Globus pallidus (tissue), 1 donor: Measurements from ENCODE around the gene CDYL.

Source experiments
- DNase-seq: peaks from one replicate; pipeline ENCODE4 v3.0.0-alpha.2; 2015; ENCODE audit warnings: low spot score

The CDYL gene, protein sequence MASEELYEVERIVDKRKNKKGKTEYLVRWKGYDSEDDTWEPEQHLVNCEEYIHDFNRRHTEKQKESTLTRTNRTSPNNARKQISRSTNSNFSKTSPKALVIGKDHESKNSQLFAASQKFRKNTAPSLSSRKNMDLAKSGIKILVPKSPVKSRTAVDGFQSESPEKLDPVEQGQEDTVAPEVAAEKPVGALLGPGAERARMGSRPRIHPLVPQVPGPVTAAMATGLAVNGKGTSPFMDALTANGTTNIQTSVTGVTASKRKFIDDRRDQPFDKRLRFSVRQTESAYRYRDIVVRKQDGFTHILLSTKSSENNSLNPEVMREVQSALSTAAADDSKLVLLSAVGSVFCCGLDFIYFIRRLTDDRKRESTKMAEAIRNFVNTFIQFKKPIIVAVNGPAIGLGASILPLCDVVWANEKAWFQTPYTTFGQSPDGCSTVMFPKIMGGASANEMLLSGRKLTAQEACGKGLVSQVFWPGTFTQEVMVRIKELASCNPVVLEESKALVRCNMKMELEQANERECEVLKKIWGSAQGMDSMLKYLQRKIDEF

DNA sequence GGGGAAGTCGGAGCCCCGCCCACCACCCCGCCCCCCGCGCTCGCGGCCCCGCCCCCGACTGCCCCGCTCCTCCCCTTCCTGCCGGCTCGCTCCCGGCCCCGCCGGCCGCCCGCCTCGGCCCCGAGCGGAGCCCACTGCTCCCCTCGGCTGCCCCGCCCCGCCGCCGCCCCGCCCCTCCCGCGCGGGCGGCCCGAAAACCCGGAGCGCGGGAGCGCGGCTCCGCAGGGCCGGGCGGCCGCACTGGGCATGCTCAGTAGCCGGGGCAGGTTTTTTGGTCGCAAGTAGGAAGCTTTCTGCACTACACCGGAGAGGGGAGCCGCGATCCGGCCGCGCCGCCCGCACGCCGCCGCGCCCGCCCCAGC lies at the start of gene CDYL:
TSS of gene CDYL (plus strand) at position 274 of the 362 bp plus-strand sequence. CDS start 380 bp downstream, outside the sequence.
- peak; percentile 85 for DNase-seq

DNA sequence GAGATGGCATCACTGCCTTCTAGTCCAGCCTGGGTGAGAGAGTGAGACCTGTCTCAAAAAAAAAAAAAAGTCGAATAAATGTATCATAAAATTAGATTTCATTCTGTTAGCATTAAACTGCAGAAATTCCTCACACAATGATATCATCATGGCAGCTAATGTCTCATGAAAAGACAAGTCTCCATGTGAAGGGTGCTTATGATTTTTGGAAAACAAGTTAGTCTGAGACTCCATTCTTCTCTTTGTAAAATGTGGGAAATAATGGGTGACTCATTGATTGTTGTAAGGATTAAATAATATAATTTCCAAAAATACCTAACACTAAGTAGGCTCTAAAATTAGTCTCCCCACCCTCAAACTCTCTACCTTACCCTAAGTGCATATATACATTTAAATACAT lies 49.6 kb upstream of the CDYL start:
- DNase-seq = no peak

DNA sequence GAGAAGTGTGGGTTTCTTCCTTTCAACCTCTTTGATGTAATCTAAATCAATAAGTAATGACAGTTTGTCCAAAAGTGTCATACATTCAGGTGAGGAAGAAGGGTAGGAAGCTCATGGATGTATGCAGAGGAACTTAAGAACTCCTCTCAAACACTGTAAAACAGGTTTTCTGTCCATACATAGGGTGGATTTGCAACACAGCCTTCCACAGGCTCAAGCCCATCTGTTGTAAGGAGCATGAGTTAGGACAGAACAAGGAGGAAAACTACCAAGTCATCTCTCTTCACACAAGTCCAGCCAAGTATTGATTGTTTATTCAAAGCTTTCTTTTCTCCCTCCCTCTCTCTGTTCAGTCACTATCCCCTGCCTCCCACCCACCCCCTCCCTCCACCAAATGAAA lies 49.0 kb upstream of the CDYL start:
- DNase-seq = no peak

DNA sequence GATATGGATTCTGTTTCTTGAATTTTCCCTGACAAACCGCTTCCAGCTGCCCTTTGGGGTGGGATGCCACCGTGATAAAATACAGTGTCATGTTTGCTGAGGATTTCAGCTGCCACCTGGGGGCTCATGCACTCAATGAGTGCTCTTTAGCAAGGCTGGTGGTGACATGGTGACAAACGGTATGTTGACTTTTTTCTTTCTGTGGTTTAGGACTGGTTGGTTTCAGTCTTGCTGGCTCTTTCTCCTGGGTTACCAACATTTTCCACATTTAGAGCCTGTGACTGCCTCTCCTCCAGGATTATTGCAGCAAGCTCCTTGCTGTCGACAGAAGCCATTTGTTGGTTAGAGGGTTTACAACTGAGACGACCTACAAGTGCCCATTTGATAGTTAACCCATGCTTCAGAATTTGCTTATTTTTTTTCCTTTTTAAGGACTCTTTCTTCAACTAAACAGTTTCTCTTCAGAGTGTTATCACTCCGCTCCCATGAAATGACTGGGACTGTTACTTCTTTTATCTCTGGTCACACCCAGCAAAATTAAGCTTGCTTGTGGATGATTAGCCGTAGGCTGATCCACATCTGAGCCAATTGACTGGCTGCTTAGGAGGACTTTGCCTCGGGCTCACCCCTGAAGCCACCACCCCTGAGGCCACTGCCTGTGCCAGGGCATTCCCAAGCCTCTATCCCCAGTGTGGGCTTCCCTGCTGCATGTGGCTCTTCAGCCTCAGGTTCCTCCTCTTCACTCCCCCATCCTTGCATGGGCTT lies 48.4 kb upstream of the CDYL start:
- no peak for DNase-seq

DNA sequence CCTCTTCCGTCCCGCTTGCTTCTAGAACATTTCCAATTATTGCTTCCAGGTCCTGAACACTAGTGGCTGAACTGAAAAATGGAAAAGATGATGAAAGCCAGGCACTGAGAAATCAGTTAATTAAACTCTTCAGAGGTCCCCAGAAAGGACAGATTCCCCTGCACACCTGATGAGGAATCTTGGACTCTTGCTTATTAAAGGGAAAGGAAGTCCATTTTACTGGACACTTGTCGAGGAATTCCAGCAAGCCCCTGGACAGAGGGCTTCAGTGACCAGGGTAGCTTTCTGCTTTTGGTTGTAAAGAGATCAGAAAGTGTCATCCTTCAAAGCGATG lies 47.8 kb upstream of the CDYL start:
- no peak for DNase-seq

DNA sequence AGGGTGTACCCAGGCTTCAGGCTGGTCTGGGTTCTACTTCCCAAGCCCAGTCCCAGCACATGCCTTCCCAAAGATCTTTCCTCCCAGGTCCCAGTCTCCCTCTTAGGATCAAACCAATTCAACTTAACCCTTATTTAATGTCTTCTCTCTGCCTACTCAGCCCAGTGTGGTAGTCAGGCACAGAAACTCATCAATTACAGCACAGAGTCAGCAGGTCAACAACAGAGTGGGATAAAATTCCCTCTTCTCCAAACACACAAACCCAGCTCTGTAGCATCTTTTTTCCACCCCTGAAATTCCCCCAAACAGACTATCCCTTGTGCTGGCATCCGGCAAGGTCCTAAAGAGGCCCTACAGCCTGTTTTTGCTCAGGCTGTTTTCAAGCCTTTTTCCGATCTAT lies 47.3 kb upstream of the CDYL start:
- no peak for DNase-seq

DNA sequence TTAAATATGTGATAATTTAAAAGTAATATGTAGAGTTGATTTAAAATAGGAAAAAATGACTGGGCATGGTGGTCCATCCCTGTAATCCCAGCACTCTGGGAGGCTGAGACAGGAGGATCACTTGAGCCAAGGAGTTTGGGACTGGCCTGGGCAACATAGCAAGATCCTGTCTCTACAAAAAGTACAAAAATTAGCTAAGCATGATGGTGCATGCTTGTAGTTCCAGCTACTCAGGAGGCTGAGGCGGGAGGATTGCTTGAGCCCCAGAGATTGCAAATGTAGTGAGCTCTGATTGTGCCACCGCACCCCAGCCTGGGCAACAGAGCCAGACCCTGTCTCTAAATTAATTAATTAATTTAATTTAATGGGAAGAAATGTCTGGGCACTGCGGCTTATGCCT lies 44.2 kb upstream of the CDYL start:
- no peak for DNase-seq

DNA sequence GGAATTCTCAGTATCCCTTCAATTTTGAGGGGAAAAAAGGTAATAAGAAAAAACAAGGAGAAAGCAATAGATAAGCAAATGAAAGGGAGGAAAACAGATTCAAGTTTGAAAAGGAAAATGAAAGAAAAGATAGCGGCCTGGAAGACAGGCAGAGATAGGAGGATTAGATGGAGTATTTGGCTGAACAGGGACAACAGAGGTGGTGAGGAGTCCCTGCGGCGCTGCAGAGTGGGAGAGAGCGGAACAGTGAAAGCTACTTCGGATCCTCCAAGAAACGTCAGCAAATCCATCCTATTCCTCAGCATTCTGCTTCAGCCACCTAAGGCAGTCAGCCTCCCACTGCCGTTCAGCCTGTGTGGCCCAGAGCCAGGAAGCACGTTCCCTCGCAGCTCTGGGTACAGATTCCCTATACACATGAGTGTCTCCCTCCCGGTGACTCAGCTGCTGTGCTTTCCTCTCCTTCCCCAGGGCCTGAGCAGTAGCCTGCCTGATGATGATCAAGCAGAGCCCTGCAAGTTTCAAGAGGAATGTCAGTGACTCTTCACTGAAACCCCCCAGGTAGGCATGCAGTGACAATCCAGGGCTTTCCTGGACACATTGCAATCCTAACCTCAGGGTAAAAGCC lies 43.4 kb upstream of the CDYL start:
- no peak for DNase-seq

DNA sequence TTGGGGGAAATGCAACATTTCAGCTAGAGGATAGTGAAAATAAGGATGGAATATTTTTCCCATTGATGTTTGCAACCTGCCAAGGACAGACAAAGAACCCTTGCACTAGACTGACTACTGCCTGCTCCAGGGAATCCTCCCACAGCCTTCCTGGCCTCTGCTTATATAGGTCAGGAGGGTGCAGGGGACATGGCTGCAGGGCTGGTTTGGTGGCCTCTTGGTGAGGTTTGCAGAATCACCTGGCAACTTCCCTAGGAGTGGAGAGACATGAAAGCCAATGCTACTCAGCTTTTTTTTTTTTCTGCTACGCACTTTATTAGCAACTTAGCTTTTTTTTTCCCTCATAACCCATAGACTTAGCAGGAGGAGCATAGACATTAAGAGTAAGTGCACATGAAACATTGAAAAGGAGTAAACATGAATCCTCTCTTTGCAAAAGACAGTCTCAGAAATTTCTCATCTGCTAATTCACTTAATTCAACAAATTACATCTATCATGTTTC lies 39.8 kb upstream of the CDYL start:
- no peak for DNase-seq

DNA sequence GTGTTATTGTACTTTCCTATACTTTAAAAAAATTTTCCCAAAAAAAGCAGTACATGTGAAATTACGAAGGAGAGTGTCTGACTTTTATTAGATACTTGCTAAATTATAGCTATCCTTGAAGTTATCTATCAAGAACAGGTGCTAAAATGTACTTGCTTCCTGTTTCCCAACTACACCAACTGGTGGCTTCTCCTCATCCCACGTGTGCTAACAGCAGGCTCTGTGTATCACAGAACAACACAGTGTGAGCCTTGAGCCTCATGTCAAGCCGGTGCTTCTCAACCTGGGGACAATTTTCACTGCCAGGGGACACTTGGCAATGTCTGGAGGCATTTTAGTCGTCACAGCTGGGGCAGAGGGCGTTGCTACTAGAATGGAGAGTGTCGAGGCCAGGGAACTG lies 36.2 kb upstream of the CDYL start:
- DNase-seq = no peak

DNA sequence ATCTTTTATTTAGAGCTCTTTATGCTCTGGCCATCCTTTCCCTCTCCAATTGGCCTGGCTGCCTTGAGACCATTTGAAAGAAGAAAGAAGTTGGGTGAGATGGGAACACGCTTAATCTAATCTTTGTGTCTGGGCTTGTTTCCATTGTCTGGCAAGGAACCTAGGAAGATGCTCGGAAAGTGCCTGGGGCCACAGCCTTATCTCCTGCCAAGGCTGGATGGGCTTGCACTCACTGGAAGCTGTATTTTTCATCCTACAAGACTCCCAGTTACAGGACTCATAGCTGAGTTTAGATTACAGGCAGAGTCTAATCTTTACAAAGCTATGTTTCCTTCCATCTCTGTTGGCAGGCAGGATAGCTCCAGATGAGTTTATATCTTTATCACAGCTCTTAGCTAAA lies 33.1 kb upstream of the CDYL start:
- no peak for DNase-seq

DNA sequence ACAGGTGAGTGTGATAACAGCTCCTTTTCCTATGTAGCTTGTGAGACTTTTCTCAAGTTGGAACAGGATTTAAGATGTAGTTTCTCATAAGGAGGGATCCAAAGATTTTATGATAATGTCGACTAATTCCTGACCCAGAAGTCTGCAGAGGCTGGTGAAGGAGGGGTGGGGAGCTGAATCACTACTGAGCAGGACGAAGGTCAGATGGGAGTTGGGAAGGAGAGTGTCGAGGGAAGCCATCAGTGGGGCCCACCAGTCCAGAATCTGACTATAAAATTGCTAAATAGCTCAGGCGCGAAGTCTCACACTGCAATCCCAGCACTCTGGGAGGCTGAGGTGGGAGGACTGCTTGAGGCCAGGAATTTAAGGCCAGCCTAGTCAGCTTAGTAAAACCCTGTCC lies 32.3 kb upstream of the CDYL start:
- no peak for DNase-seq

DNA sequence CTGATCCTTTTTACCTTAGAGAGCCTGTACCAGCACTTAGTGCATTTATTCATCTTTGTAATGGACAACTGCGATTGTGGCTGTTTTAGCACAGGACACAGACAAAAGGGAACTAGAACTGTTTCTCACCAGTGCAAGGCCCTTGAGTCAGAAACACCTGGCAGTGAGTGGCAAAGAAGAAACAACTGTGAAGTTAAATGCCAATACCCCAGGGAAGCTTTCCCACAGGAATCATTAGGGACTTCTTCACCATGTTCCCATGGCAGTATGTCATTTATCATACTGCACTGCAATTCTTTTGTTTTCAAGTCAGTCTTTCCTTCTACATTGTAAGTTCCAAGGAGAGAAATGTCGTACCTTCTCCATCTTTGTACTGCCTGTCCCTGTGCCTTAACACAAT lies 28.6 kb upstream of the CDYL start:
- DNase-seq = no peak

DNA sequence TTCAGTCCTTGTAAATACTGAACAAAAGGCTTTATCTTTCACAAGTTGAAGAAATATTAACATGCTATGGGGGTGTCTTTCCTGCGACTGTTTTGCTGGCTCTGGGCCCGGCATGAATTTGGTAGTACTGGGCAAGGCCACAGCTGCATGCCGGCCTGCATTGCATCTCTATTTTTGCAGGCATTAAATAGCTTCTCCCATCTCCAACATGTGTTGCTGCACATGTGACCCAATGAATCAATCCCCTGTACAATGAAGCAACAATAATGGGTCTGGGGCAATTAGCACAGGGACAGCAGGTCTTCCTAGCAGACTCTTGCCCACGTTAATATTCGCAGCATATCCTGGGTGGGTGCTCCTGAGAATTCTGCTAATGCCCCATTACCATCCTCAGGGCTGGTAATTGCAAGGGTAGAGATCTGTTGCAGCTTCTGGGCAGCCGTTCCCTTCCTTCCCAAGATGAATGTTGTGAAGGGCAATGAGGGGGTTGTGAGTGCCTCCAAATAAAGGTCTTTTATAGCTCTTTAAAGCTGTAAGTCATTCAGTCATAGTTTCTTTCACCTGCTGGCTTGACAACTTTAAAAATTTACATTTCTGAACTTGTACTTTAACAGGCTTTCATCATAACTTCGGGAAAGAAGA lies 24.3 kb upstream of the CDYL start:
- no peak for DNase-seq

DNA sequence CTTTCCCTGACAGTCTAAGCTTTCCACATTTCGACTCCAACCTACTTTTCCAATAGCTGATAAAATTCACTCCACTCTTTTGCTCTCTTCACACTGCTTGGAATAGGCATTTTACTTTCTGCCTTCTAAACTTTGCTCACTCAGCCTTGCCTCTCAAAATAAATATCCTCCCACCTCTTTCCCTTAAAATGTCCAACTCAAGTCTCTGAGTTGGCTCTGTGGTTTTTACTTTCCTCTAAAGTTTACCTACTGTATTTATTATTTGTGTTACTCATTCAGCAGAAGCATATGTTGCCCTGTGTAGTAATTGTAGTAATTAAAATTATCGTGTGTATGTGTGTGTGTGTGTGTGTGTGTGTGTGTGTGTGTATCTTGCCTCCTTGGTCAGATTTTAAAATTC lies 20.0 kb upstream of the CDYL start:
- DNase-seq = no peak

DNA sequence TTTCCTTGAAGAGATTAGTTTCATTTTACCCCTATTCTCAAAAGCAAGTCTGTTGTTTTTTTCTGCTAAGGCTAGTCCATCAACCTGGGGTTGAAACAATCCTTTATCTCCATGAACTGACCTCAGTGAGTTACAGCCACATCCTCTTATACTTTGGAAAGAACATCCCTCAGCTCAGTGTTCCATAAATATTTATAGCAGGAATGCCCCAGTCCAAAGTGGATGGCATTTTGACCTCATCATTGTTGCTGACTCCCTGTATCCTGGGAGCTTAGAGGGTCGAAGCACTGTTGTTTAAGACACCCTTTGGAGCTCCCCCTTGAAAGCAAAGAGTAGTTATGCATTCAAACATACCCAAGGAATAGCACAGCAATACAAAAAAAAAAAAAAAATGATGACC lies 16.2 kb upstream of the CDYL start:
- DNase-seq = no peak

DNA sequence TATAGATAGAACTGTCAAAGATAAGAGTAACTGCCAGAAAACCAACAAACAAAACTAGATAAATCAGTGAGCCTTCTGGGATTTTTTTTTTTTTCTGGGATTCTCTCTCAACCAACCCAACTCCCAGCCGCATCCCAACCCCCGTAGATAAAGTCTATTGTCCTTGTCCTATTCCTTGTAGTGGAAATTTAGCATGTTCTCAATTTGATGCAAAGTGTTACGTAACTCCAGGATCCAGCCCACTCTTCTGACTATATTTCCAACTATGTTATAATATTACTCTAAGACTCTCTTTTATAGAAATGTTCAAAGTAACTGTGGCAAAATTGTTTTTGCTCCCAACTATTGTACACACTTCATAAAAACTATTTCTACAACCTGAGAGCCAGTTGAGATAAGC lies 15.4 kb upstream of the CDYL start:
- no peak for DNase-seq

DNA sequence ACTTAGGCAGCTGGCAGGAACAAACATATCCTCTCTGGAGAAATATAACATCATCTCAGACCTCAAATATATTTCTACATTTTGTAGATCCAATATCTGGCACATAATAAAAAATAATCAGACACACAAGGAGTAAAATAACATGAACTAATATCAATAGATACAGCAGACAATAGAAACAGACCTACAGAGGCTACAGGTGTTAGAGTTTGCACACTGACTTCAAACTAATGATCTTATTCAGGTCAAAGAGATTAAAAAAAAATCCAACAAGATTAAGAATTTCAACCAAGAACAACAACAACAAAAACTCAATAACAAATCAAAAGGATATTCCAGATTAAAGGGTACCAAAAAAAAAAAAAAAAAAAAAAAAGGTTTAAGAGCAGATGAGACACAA lies 13.9 kb upstream of the CDYL start:
- no peak for DNase-seq

DNA sequence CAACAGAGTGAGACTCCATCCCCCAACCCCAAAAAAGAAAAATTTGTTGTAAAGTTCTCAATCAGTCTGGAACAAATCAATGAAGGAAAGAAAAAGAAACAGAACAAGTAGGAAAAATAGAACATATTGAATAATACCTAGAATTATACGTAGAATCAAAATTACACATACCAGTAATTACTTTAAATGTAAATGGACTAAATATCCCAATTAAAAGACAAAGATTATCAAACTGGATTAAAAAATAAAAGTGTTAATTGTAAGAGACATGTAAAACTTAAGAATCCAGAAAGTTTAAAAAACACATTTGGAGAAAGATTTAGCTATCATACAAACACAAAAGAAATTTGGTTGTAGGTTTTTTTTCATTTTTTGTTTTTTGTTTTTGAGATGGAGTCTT lies 12.3 kb upstream of the CDYL start:
- no peak for DNase-seq

DNA sequence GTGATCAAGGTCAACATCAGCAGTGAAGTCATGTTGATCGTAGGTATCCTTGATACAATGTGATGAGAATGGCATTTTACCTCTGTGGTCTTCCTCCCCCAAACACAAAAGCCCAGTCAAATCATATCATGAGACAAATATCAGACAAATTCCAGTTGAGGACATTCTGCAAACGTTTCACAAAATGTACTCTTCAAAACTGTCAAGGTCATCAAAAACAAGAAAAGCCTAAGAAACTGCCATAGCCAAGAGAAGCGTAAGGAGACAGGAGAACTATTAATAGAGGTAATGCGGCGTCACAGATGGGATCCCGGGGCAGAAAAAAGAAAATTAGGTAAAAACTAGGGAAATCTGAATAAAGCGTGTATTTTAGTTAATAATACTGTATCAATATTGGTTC lies 7.4 kb upstream of the CDYL start:
- DNase-seq = no peak

DNA sequence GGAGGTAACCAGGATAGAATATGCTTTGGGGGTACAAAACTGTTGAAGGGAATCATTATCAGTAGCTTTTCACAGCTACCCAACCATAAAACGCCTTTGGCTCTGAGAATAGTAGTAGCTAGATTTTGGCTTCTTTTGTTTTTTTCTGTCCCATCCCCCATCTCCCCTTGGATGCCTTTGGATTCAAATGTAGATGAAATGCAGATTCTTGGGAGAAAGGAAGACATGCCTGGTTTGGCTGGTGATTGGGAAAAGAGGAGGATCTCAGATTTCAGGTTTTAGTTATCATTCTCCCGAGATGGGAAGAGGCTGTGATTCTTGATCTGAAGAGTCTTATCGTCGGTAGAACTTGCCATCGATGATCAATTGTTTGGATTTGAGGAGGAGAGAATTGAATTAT lies 3.5 kb upstream of the CDYL start:
- DNase-seq = no peak

DNA sequence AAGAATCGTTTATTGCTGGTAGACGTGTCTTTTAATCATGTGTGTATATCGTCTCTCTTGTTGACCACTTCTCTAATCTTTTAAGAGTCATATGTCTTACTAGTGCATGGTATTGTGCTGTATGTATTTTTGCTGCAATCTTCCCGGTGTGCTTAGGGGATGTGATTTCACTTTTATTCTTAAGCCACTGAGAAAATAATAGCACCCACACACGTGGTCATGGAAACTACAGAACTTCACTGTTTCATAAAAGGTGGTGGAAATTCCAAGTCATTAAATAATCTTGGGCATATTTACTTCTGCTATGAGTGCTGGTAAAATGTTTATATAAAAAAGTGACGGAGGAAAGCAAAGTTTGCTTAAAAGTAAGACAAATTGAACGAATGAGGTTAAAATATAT lies 3.0 kb upstream of the CDYL start:
- DNase-seq = no peak
